ENCODE data around the gene PC.
A peak's percentile ranks its signal among the peaks of the same experiment; 100 is the strongest.

Gene PC

DNA sequence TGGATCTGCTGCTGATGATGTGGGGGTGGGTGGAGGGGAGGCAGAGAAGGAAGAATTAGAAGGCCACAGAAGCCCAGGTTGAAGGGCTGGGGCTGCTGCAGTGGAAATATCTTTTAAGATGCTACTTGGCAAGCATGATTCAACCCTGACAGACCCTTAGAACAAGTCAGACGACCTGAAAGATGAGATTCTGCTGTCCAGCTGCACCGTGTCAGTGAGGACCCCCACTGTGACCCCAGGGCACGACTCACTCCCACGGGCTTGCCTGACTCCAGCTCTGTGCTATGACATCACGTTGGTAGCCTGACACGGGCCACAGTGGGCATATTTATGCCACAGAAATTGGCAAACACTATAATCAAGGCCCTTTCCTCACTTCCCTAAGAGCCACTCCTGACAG is 65.3 kb downstream of the PC start:
- no peak for DNase-seq (ENCODE audit: low read depth)
- TF ChIP-seq CTCF (conservative IDR thresholded peaks at IDR 0.05; ENCODE audit: low read depth, low read length): no peak
- no peak overlapping the region for H3K4me3 ChIP-seq (ENCODE audit: low read length)

GRCh38 chr11:66891851-66892660 is 66.1 kb downstream of the PC start:
- DNase-seq (ENCODE audit: low read depth): peak; percentile 76
- no peak overlapping the region for H3K4me3 ChIP-seq (ENCODE audit: low read length)
- peak; percentile 3 for TF ChIP-seq CTCF (conservative IDR thresholded peaks at IDR 0.05; ENCODE audit: low read depth, low read length)

DNA sequence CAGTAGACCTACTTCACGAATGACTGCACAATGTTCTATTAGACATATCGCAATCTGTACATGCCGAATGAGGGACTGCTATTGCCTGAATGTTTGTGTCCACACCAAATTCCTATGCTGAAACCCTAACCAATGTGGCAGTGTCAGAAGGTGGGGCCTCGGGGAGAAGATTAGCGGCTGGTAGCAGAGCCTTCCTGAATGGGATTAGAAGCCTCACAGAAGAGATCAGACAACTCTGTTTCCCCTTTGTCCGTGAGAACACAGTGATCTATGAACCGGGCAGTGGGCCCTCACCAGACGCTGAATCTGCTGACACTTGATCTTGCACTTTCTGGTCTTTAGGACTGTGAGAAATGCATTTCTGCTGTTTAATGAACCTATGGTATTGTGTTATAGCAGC is 68.2 kb downstream of the PC start:
- no peak for DNase-seq (ENCODE audit: low read depth)
- H3K4me3 ChIP-seq (ENCODE audit: low read length): no peak overlapping the region

GRCh38 chr11:66888282-66888681 is 69.9 kb downstream of the PC start:
- DNase-seq (ENCODE audit: low read depth): no peak
- no peak overlapping the region for H3K4me3 ChIP-seq (ENCODE audit: low read length)
- no peak for TF ChIP-seq CTCF (conservative IDR thresholded peaks at IDR 0.05; ENCODE audit: low read depth, low read length)

More for the DNA sequence above, 68.2 kb downstream of the PC start:
- TF ChIP-seq CTCF (conservative IDR thresholded peaks at IDR 0.05; ENCODE audit: low read depth, low read length): no peak

- H3K4me3 ChIP-seq (ENCODE audit: low read length): no peak overlapping the region
- DNase-seq (ENCODE audit: low read depth): no peak
- TF ChIP-seq CTCF (conservative IDR thresholded peaks at IDR 0.05; ENCODE audit: low read depth, low read length): no peak
These were observed 70.7 kb downstream of the PC start for GRCh38 chr11:66887526-66887925.

GRCh38 chr11:66886671-66887221 is 71.4 kb downstream of the PC start:
- no peak for TF ChIP-seq CTCF (conservative IDR thresholded peaks at IDR 0.05; ENCODE audit: low read depth, low read length)
- no peak overlapping the region for H3K4me3 ChIP-seq (ENCODE audit: low read length)
- DNase-seq (ENCODE audit: low read depth): no peak

- no peak for DNase-seq (ENCODE audit: low read depth)
- TF ChIP-seq CTCF (conservative IDR thresholded peaks at IDR 0.05; ENCODE audit: low read depth, low read length): no peak
- H3K4me3 ChIP-seq (ENCODE audit: low read length): no peak overlapping the region
These were observed 72.2 kb downstream of the PC start for GRCh38 chr11:66885950-66886440.

All from retinal pigment epithelial cell (primary cell).